SK-N-SH (cell line): ENCODE results near the gene SLC2A11. TPM values are rescaled to one million over a fixed set of nuclear protein-coding genes. Genes with fewer than 3 reads are reported as not detected.

Experiments
- CTCF ChIA-PET: fragments of 300-600, 350-600 bp; formaldehyde crosslinking; extraction: SDS; loops from one replicate; lab custom pipeline; 2021; lab: Yijun Ruan, JAX
- POLR2A ChIA-PET: fragments of 350-600 bp; sonication (Branson Sonifier 250); formaldehyde crosslinking; extraction: SDS; loops from one replicate; lab custom pipeline; 2020; ENCODE audit warnings: antibody characterized with exemption, inconsistent platforms; lab: Yijun Ruan, JAX
- DNase-seq: peaks from one replicate; pipeline ENCODE4 v3.0.0; 2012
- H2AFZ ChIP-seq: fragments of 200-600 bp; sonication (generic); 2 replicates; pipeline ENCODE4 v1.8.1; 2016; ENCODE audit warnings: antibody characterized with exemption, mild to moderate bottlenecking, low read depth
- H3F3A ChIP-seq: fragments of 200-600 bp; sonication (generic); replicated peaks from 2 replicates; pipeline ENCODE3; 2016; ENCODE audit warnings: antibody characterized with exemption, mild to moderate bottlenecking; ENCODE audit not compliant: insufficient read depth
- H3K27ac ChIP-seq, 2 experiments: fragments of 200-500 bp in 1 of 2; fragments of 200-600 bp in 1 of 2; sonication (Bioruptor generic) in 1 of 2; sonication (generic), shearing (Covaris generic) in 1 of 2; 2 replicates each; pipeline versions ENCODE4 v1.5.1 to v1.6.1; 2014 to 2016; ENCODE audit warnings: low read depth in 2 of 2, inconsistent platforms in 1 of 2, low read length in 1 of 2, mild to moderate bottlenecking in 1 of 2, mixed read lengths in 1 of 2
- H3K27me3 ChIP-seq: fragments of 200-600 bp; sonication (generic), shearing (Covaris generic); 2 replicates; pipeline ENCODE4 v1.6.1; 2016; ENCODE audit warnings: mixed run types; ENCODE audit not compliant: insufficient read depth
- H3K36me3 ChIP-seq, 2 experiments: fragments of 200-500 bp in 1 of 2; fragments of 200-600 bp in 1 of 2; sonication (Bioruptor generic) in 1 of 2; sonication (generic) in 1 of 2; replicated peaks in 1 of 2; 2 replicates each; pipeline versions ENCODE3 to v1.5.1; 2014 to 2016; ENCODE audit warnings: low read length in 1 of 2, mild to moderate bottlenecking in 1 of 2; ENCODE audit not compliant: insufficient read depth in 2 of 2, control insufficient read depth in 1 of 2
- H3K4me1 ChIP-seq, 2 experiments: fragments of 200-500 bp in 1 of 2; fragments of 200-600 bp in 1 of 2; sonication (Bioruptor generic) in 1 of 2; sonication (generic), shearing (Covaris generic) in 1 of 2; 2 replicates each; pipeline versions ENCODE4 v1.5.1 to v1.6.1; 2014 to 2016; ENCODE audit warnings: low read depth in 1 of 2, low read length in 1 of 2, mixed run types in 1 of 2; ENCODE audit not compliant: insufficient read depth in 2 of 2, control insufficient read depth in 1 of 2
- H3K4me2 ChIP-seq: fragments of 200-600 bp; sonication (generic), shearing (Covaris generic); 2 replicates; pipeline ENCODE4 v1.6.1; 2017; ENCODE audit warnings: mixed run types
- H3K4me3 ChIP-seq, 2 experiments: fragments of 200-500 bp in 1 of 2; fragments of 200-600 bp in 1 of 2; sonication (Bioruptor generic) in 1 of 2; sonication (generic), shearing (Covaris generic) in 1 of 2; 2 replicates each; pipeline versions ENCODE4 v1.5.1 to v1.8.1; 2014 to 2016; ENCODE audit warnings: low read depth in 2 of 2, inconsistent platforms in 1 of 2, low read length in 1 of 2, mild to moderate bottlenecking in 1 of 2, mixed read lengths in 1 of 2, moderate library complexity in 1 of 2
- H3K79me2 ChIP-seq: fragments of 200-600 bp; sonication (generic); 2 replicates; pipeline ENCODE4 v1.8.1; 2017; ENCODE audit warnings: mild to moderate bottlenecking; ENCODE audit not compliant: insufficient read depth
- H3K9ac ChIP-seq: fragments of 200-600 bp; sonication (generic); 2 replicates; pipeline ENCODE4 v1.6.1; 2017; ENCODE audit warnings: mixed run types
- H3K9me2 ChIP-seq: fragments of 200-600 bp; sonication (generic); 2 replicates; pipeline ENCODE4 v1.6.1; 2017; ENCODE audit warnings: mixed run types
- H3K9me3 ChIP-seq: fragments of 200-600 bp; sonication (generic); 2 replicates; pipeline ENCODE4 v1.6.1; 2017; ENCODE audit warnings: mixed run types, mild to moderate bottlenecking, moderate library complexity
- H4K20me1 ChIP-seq: fragments of 200-600 bp; sonication (generic); 2 replicates; pipeline ENCODE4 v1.6.1; 2017; ENCODE audit warnings: mild to moderate bottlenecking, mixed run types; ENCODE audit not compliant: insufficient read depth
- ELF1 ChIP-seq: IDR thresholded peaks from 2 replicates; pipeline ENCODE4 v1.4.0; 2012
- EP300 ChIP-seq, 2 experiments: IDR thresholded peaks; 2 replicates each; pipeline versions ENCODE4 v1.4.0 to v1.6.1; 2012; ENCODE audit warnings: borderline replicate concordance in 1 of 2, low read depth in 1 of 2, low read length in 1 of 2
- FOSL2 ChIP-seq: IDR thresholded peaks from 2 replicates; pipeline ENCODE4 v1.4.0; 2012; ENCODE audit warnings: low read depth, mild to moderate bottlenecking, moderate library complexity, borderline replicate concordance
- FOXJ3 ChIP-seq: sonication (generic); formaldehyde crosslinking; IDR thresholded peaks from 2 replicates; pipeline ENCODE4 v1.5.1; 2020; ENCODE audit warnings: mild to moderate bottlenecking, missing genetic modification reagents
- GABPA ChIP-seq: IDR thresholded peaks from 2 replicates; pipeline ENCODE4 v1.4.0; 2012; ENCODE audit warnings: low read depth, mild to moderate bottlenecking
- GATA2 ChIP-seq: sonication (generic); formaldehyde crosslinking; IDR thresholded peaks from 2 replicates; pipeline ENCODE4 v1.5.0; 2020; ENCODE audit warnings: mild to moderate bottlenecking, missing genetic modification reagents
- JUND ChIP-seq: IDR thresholded peaks from 2 replicates; pipeline ENCODE4 v1.4.0; 2012
- NFIC ChIP-seq: IDR thresholded peaks from 2 replicates; pipeline ENCODE4 v1.4.0; 2012; ENCODE audit warnings: borderline replicate concordance
- POLR2AphosphoS5 ChIP-seq: IDR thresholded peaks from 2 replicates; pipeline ENCODE4 v1.6.1; 2012; ENCODE audit warnings: low read depth, low read length
- RXRA ChIP-seq: IDR thresholded peaks from 2 replicates; pipeline ENCODE4 v1.4.0; 2012; ENCODE audit warnings: low read depth, mild to moderate bottlenecking, borderline replicate concordance
- SIN3A ChIP-seq: IDR thresholded peaks from 2 replicates; pipeline ENCODE4 v1.6.1; 2012; ENCODE audit warnings: low read depth, mild to moderate bottlenecking, low read length, moderate library complexity, borderline replicate concordance
- SMC3 ChIP-seq: IDR thresholded peaks from 2 replicates; pipeline ENCODE4 v1.6.1; 2012; ENCODE audit warnings: low read depth, low read length, improper control_type of control experiment
- TCF12 ChIP-seq: IDR thresholded peaks from 2 replicates; pipeline ENCODE4 v1.4.0; 2012
- YY1 ChIP-seq: IDR thresholded peaks from 2 replicates; pipeline ENCODE4 v1.4.0; 2012; ENCODE audit warnings: low read depth, mild to moderate bottlenecking
- WGBS: methylation state at CpG from one replicate; pipeline ENCODE4 v1.1.6; 2017; ENCODE audit warnings: low lambda C conversion rate; 5-methylcytosine and 5-hydroxymethylcytosine counted together
- polyA plus RNA-seq, 3 experiments: library from polyadenylated mRNA; depleted of rRNA; stranded (reverse); fragments of >200 nt; gene quantifications; 2 replicates each; pipeline ENCODE4 v1.2.3, GENCODE V29; 2012
- TF ChIP-seq, protein P1 (sequence below): IDR thresholded peaks from 2 replicates; pipeline ENCODE4 v1.4.0; 2012; ENCODE audit warnings: low read depth
- TF ChIP-seq, protein P2 (sequence below): IDR thresholded peaks from 2 replicates; pipeline ENCODE4 v1.4.0; 2012; ENCODE audit warnings: low read depth, borderline replicate concordance
- TF ChIP-seq, protein P3 (sequence below): IDR thresholded peaks from 2 replicates; pipeline ENCODE4 v1.4.0; 2012; ENCODE audit warnings: low read depth, borderline replicate concordance
- TF ChIP-seq, protein P4 (sequence below): fragments of 200-600 bp; sonication (generic); IDR thresholded peaks from 2 replicates; pipeline ENCODE4 v1.6.1; 2017; ENCODE audit warnings: antibody characterized with exemption, mild to moderate bottlenecking, moderate library complexity
- TF ChIP-seq, protein P5 (sequence below): IDR thresholded peaks from 2 replicates; pipeline ENCODE4 v1.6.1; 2012; ENCODE audit warnings: mild to moderate bottlenecking, low read depth, low read length, moderate library complexity
- TF ChIP-seq, protein P6 (sequence below): IDR thresholded peaks from 2 replicates; pipeline ENCODE4; 2012

Gene SLC2A11
- polyA plus RNA-seq, 1 of the 3 experiments (the other 2 are of a cell fraction) = 21.8 TPM

DNA sequence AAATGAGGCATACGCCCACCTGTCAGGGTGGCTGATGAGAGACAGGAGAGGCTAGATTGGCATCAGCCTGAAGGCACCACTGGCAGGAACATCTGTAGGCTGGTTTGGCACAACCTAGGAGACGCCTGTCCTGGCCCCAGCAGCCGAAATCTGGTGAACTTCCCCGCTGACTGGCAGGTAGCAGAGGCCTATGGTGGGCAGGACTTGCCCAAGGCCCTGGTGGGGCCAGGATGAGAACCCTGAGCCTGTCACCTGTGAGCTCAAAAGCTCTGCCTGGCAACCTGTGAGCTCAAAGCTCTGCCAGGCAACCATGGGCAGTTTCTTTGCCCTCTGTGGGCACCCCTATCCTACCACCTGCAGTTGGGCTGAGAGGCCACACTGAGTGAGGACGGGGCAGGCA is 21.4 kb upstream of the SLC2A11 start:
- Histone ChIP-seq H3K4me2 (no peak overlapping the region), H3K9me2 (no peaks in the 10 kb centered on the region), H3K79me2 (peaks cover 11% of the 10 kb centered on the region), H3K27me3 (no peaks in the 10 kb centered on the region), H3K36me3 (peaks cover 0 to 43% of the 10 kb centered on the region in 2 experiments), H3K4me3 (no peak overlapping the region), H3K9ac (no peak overlapping the region), H3K4me1 (peaks cover 0 to 46% of the 10 kb centered on the region in 2 experiments; a peak in 2 of 4 replicates), H3K27ac (no peak overlapping the region; a peak in 1 of 4 replicates), H3K9me3 (no peaks in the 10 kb centered on the region), H3F3A (no peaks in the 10 kb centered on the region), H2AFZ (no peak overlapping the region), H4K20me1 (no peaks in the 10 kb centered on the region)
- TF ChIP-seq, protein P1, sequence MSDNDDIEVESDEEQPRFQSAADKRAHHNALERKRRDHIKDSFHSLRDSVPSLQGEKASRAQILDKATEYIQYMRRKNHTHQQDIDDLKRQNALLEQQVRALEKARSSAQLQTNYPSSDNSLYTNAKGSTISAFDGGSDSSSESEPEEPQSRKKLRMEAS = no peak
- TF ChIP-seq RXRA (no peak), ELF1 (no peak), FOSL2 (no peak), FOXJ3 (CRISPR knock-in tag) (no peak), TCF12 (no peak), SMC3 (no peak), EP300 (IDR thresholded peaks at IDR 0.05; ENCODE audit: borderline replicate concordance in 1 of 2, low read depth in 1 of 2, low read length in 1 of 2) (no peak), JUND (no peak), GATA2 (CRISPR knock-in tag) (no peak), YY1 (no peak), SIN3A (no peak), NFIC (no peak), GABPA (no peak), POLR2AphosphoS5 (no peak)
- TF ChIP-seq, protein P2, sequence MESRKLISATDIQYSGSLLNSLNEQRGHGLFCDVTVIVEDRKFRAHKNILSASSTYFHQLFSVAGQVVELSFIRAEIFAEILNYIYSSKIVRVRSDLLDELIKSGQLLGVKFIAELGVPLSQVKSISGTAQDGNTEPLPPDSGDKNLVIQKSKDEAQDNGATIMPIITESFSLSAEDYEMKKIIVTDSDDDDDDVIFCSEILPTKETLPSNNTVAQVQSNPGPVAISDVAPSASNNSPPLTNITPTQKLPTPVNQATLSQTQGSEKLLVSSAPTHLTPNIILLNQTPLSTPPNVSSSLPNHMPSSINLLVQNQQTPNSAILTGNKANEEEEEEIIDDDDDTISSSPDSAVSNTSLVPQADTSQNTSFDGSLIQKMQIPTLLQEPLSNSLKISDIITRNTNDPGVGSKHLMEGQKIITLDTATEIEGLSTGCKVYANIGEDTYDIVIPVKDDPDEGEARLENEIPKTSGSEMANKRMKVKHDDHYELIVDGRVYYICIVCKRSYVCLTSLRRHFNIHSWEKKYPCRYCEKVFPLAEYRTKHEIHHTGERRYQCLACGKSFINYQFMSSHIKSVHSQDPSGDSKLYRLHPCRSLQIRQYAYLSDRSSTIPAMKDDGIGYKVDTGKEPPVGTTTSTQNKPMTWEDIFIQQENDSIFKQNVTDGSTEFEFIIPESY = no peak
- TF ChIP-seq, protein P3, sequence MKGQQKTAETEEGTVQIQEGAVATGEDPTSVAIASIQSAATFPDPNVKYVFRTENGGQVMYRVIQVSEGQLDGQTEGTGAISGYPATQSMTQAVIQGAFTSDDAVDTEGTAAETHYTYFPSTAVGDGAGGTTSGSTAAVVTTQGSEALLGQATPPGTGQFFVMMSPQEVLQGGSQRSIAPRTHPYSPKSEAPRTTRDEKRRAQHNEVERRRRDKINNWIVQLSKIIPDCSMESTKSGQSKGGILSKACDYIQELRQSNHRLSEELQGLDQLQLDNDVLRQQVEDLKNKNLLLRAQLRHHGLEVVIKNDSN = no peak
- TF ChIP-seq, protein P4, sequence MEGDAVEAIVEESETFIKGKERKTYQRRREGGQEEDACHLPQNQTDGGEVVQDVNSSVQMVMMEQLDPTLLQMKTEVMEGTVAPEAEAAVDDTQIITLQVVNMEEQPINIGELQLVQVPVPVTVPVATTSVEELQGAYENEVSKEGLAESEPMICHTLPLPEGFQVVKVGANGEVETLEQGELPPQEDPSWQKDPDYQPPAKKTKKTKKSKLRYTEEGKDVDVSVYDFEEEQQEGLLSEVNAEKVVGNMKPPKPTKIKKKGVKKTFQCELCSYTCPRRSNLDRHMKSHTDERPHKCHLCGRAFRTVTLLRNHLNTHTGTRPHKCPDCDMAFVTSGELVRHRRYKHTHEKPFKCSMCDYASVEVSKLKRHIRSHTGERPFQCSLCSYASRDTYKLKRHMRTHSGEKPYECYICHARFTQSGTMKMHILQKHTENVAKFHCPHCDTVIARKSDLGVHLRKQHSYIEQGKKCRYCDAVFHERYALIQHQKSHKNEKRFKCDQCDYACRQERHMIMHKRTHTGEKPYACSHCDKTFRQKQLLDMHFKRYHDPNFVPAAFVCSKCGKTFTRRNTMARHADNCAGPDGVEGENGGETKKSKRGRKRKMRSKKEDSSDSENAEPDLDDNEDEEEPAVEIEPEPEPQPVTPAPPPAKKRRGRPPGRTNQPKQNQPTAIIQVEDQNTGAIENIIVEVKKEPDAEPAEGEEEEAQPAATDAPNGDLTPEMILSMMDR = no peak
- TF ChIP-seq, protein P5, sequence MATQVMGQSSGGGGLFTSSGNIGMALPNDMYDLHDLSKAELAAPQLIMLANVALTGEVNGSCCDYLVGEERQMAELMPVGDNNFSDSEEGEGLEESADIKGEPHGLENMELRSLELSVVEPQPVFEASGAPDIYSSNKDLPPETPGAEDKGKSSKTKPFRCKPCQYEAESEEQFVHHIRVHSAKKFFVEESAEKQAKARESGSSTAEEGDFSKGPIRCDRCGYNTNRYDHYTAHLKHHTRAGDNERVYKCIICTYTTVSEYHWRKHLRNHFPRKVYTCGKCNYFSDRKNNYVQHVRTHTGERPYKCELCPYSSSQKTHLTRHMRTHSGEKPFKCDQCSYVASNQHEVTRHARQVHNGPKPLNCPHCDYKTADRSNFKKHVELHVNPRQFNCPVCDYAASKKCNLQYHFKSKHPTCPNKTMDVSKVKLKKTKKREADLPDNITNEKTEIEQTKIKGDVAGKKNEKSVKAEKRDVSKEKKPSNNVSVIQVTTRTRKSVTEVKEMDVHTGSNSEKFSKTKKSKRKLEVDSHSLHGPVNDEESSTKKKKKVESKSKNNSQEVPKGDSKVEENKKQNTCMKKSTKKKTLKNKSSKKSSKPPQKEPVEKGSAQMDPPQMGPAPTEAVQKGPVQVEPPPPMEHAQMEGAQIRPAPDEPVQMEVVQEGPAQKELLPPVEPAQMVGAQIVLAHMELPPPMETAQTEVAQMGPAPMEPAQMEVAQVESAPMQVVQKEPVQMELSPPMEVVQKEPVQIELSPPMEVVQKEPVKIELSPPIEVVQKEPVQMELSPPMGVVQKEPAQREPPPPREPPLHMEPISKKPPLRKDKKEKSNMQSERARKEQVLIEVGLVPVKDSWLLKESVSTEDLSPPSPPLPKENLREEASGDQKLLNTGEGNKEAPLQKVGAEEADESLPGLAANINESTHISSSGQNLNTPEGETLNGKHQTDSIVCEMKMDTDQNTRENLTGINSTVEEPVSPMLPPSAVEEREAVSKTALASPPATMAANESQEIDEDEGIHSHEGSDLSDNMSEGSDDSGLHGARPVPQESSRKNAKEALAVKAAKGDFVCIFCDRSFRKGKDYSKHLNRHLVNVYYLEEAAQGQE = no peak
- TF ChIP-seq, protein P6, sequence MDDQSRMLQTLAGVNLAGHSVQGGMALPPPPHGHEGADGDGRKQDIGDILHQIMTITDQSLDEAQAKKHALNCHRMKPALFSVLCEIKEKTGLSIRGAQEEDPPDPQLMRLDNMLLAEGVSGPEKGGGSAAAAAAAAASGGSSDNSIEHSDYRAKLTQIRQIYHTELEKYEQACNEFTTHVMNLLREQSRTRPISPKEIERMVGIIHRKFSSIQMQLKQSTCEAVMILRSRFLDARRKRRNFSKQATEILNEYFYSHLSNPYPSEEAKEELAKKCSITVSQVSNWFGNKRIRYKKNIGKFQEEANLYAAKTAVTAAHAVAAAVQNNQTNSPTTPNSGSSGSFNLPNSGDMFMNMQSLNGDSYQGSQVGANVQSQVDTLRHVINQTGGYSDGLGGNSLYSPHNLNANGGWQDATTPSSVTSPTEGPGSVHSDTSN = no peak
- 100% methylated on average over 1 of the region's 5 CpGs for WGBS
- peak; percentile 14 for DNase-seq
- CTCF ChIA-PET = interaction anchor here (1.1 to 2.6 kb wide), 3 partner anchors 12 to 68 kb away, joined by 3 to 15 read pairs (median 4); partner anchors contain the start of gene CHCHD10
- POLR2A ChIA-PET = interaction anchor here (2.2 kb wide), 1 partner anchor 8 kb away, joined by 6 read pairs; no protein-coding TSS in a partner anchor
